Stimulated activated CD4-positive, alpha-beta T cell treated with anti-CD3 and anti-CD28 coated beads, Interleukin-4, amount 100 ng/mL, for 48 hours (primary cell): ENCODE data around the gene RPS25.
"Not testable (repeated sequence)": the region's sequence is repeated elsewhere in the genome, so short reads cannot be mapped to it uniquely, and the experiment has no call there.

Experiments used
- DNase-seq, 2 donors: peaks; one replicate each; pipeline ENCODE4 v3.0.0-alpha.2; 2020; ENCODE audit warnings: low read depth in 2 of 2

The RPS25 gene

GRCh38 chr11:119039471-119039870, 21.3 kb upstream of the RPS25 start:
- DNase-seq: not testable (repeated sequence)

GRCh38 chr11:119038884-119039283, 20.7 kb upstream of the RPS25 start:
- DNase-seq: no peak

- DNase-seq: no peak
Observed at GRCh38 chr11:119034813-119035212, 16.7 kb upstream of the RPS25 start.

GRCh38 chr11:119033421-119033820, 15.3 kb upstream of the RPS25 start:
- not testable (repeated sequence) for DNase-seq

- DNase-seq: no peak
Observed at GRCh38 chr11:119031912-119032280, 13.8 kb upstream of the RPS25 start.

- peak; percentile 97 to 99 for DNase-seq
Observed at GRCh38 chr11:119030329-119031047, 12.3 kb upstream of the RPS25 start, which contains the start of gene SLC37A4. TSS of gene SLC37A4 (minus strand) at chr11:119030877.

GRCh38 chr11:119030029-119030328, 11.8 kb upstream of the RPS25 start:
- peak in 1 of 2 donors; percentile 15 for DNase-seq

GRCh38 chr11:119029340-119030028, 11.3 kb upstream of the RPS25 start:
- no peak for DNase-seq

- no peak for DNase-seq
Observed at GRCh38 chr11:119029069-119029339, 10.9 kb upstream of the RPS25 start.

- DNase-seq: no peak
Observed at GRCh38 chr11:119028346-119029068, 10.4 kb upstream of the RPS25 start.

GRCh38 chr11:119027561-119028345, 9.6 kb upstream of the RPS25 start:
- no peak for DNase-seq

- DNase-seq: no peak
Observed at GRCh38 chr11:119026970-119027369, 8.8 kb upstream of the RPS25 start.

- no peak for DNase-seq
Observed at GRCh38 chr11:119025978-119026766, 8.0 kb upstream of the RPS25 start.

GRCh38 chr11:119025541-119025940, 7.4 kb upstream of the RPS25 start:
- no peak for DNase-seq

- no peak for DNase-seq
Observed at GRCh38 chr11:119025099-119025473, 6.9 kb upstream of the RPS25 start.

GRCh38 chr11:119024430-119025098, 6.4 kb upstream of the RPS25 start:
- DNase-seq: no peak

GRCh38 chr11:119023741-119024140, 5.6 kb upstream of the RPS25 start:
- no peak for DNase-seq

GRCh38 chr11:119021631-119022030, 3.5 kb upstream of the RPS25 start:
- no peak for DNase-seq

- DNase-seq: no peak
Observed at GRCh38 chr11:119019996-119020395, 1.9 kb upstream of the RPS25 start.

GRCh38 chr11:119017377-119017776, 766 bp downstream of the RPS25 start:
- not testable (repeated sequence) for DNase-seq
